ENCODE data around the gene SPNS1. TPM values are rescaled to one million over a fixed set of nuclear protein-coding genes. Genes with fewer than 3 reads are reported as not detected.

SPNS1 gene
- total and polyA plus RNA-seq, 2 of the 8 experiments (the other 6 are each of a cell fraction or from before 2014, with no cell fraction given), result 48.8 to 66.9 TPM

DNA sequence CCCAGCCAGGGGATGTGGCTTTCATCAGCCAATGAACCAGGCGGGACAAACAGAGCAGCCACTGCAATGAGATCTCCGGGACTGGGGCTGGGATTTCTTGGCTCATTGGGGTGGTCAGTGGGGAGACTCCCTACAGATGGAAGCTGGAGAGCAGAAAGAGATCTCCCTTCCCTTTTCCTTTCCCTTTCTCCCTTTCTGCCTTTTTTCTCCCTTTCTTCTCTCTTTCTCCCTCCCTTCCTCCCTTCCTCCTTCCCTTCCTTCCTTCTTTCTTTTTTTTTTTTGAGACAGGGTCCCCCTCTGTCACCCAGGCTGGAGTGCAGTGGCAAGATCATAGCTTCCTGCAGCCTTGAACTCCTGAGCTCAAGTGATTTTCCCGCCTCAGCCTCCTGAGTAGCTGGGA lies 24.3 kb downstream of the SPNS1 start (continued):
- no peak for TF ChIP-seq EGR1 (IDR thresholded peaks at IDR 0.05; ENCODE audit: borderline replicate concordance, low read depth, low read length)
- no peak for TF ChIP-seq NRF1 (IDR thresholded peaks at IDR 0.05; ENCODE audit: low read depth, low read length)
- TF ChIP-seq FOSL1 (IDR thresholded peaks at IDR 0.05; ENCODE audit: insufficient read depth, low read depth, low read length), result no peak
- TF ChIP-seq SP1 (IDR thresholded peaks at IDR 0.05; ENCODE audit: low read depth, low read length), result no peak

Data from H1 (cell line).